Kidney (tissue), 14 donors: Measurements from ENCODE around the gene ADGRA1. TPM values are rescaled to one million over a fixed set of nuclear protein-coding genes. Genes with fewer than 3 reads are reported as not detected.

ENCODE experiments used
- DNase-seq, 5 donors: peaks; one replicate each; pipeline ENCODE4 v3.0.0-alpha.2; 2013 to 2020
- FAIRE-seq: peaks from 2 replicates; lab custom pipeline; 2012; peaks lifted over from hg19 to GRCh38; lab: Jason Lieb, UNC
- H3K27ac ChIP-seq, 2 donors: one replicate each; pipeline ENCODE4 v1.7.0; 2013; ENCODE audit warnings: low read depth in 2 of 2, low read length in 2 of 2, inconsistent platforms in 1 of 2
- H3K27me3 ChIP-seq: one replicate; pipeline ENCODE4 v1.7.1; 2013; ENCODE audit warnings: low read length, inconsistent platforms; ENCODE audit not compliant: control insufficient read depth, insufficient read depth
- H3K36me3 ChIP-seq, 3 donors: one replicate each; pipeline versions ENCODE4 v1.7.0 to v1.7.1; 2013; ENCODE audit warnings: low read length in 3 of 3, control low read depth in 1 of 3, inconsistent platforms in 1 of 3; ENCODE audit not compliant: insufficient read depth in 3 of 3, control insufficient read depth in 2 of 3
- H3K4me1 ChIP-seq, 3 donors: one replicate each; pipeline versions ENCODE4 v1.7.0 to v1.7.1; 2013; ENCODE audit warnings: low read length in 3 of 3, inconsistent platforms in 1 of 3, low read depth in 1 of 3; ENCODE audit not compliant: control insufficient read depth in 2 of 3, insufficient read depth in 2 of 3
- H3K4me3 ChIP-seq, 3 donors: one replicate each; pipeline versions ENCODE4 v1.7.0 to v1.8.1; 2013; ENCODE audit warnings: low read length in 3 of 3, control low read depth in 1 of 3, inconsistent platforms in 1 of 3
- H3K9ac ChIP-seq, 3 donors: one replicate each; pipeline versions ENCODE4 v1.7.0 to v1.7.1; 2013; ENCODE audit warnings: low read length in 3 of 3, control low read depth in 1 of 3, inconsistent platforms in 1 of 3
- H3K9me3 ChIP-seq, 3 donors: one replicate each; pipeline versions ENCODE4 v1.7.0 to v1.7.1; 2013; ENCODE audit warnings: low read length in 3 of 3, control low read depth in 1 of 3, inconsistent platforms in 1 of 3; ENCODE audit not compliant: control insufficient read depth in 2 of 3, insufficient read depth in 1 of 3
- CTCF ChIP-seq: IDR thresholded peaks from 3 replicates; pipeline ENCODE4 v1.5.1; 2012; ENCODE audit warnings: mild to moderate bottlenecking, moderate library complexity, borderline replicate concordance; ENCODE audit not compliant: insufficient read depth; ENCODE audit errors: extremely low read depth
- intact Hi-C: fragments of 100-400 bp; cut with DNase I; formaldehyde crosslinking; loops from one replicate; pipeline ENCODE4 v1.11.1; 2022
- polyA plus RNA-seq: library from polyadenylated mRNA; stranded (reverse); fragments of 350-450 nt; fragmentation: Illumina TruSeq; extraction: RNeasy Lipid Tissue Mini Kit (QIAGEN cat#74804); gene quantifications from one replicate; pipeline ENCODE4 v1.2.3, GENCODE V29; 2014; ENCODE audit warnings: low read depth, low replicate concordance; ENCODE audit not compliant: insufficient read depth
- total RNA-seq: library from RNA; stranded (reverse); fragmentation: NEBNext Ultra II Directional; extraction: Animal tissue kit (Norgen Biotek cat#: 25700); gene quantifications from one replicate; pipeline ENCODE4 v1.2.1, GENCODE V29; 2021
- donor health status: control.
- donor health status: control.
- donor health status: control.
- donor health status: control.
- donor health status: control.
- donor health status: DM: yes; HTN: yes; CAD: no.
- donor health status: Normal renal cell carcinoma (clear cell type).

ADGRA1 gene
- total and polyA plus RNA-seq, 2 donors from 2014 or later: 0.91 to 1.1 TPM

GRCh38 chr10:133056651-133057178 is 31.0 kb upstream of the ADGRA1 start:
- FAIRE-seq (no peak), DNase-seq (no peak)
- Histone ChIP-seq H3K9me3 (peaks cover 0 to 5% (median 0%) of the 10 kb centered on the region in 3 donors), H3K9ac (no peak overlapping the region), H3K36me3 (no peaks in the 10 kb centered on the region), H3K27me3 (no peaks in the 10 kb centered on the region), H3K4me3 (no peak overlapping the region), H3K4me1 (no peaks in the 10 kb centered on the region), H3K27ac (no peak overlapping the region)
- no peak for TF ChIP-seq CTCF
- intact Hi-C loops: no loop called here

GRCh38 chr10:133058331-133059092 is 29.2 kb upstream of the ADGRA1 start:
- no peak overlapping the region for H3K27ac ChIP-seq
- H3K36me3 ChIP-seq: no peaks in the 10 kb centered on the region
- no peaks in the 10 kb centered on the region for H3K27me3 ChIP-seq
- DNase-seq: no peak
- no peak for TF ChIP-seq CTCF
- no peaks in the 10 kb centered on the region for H3K4me1 ChIP-seq
- intact Hi-C loops: no loop called here
- H3K9me3 ChIP-seq: peaks cover 0 to 5% (median 0%) of the 10 kb centered on the region in 3 donors
- no peak overlapping the region for H3K9ac ChIP-seq
- H3K4me3 ChIP-seq: no peak overlapping the region
- FAIRE-seq: no peak

GRCh38 chr10:133059093-133059470 is 28.6 kb upstream of the ADGRA1 start:
- no peak for FAIRE-seq
- H3K27me3 ChIP-seq: no peaks in the 10 kb centered on the region

More at GRCh38 chr10:133059093-133059470, 28.6 kb upstream of the ADGRA1 start:
- Histone ChIP-seq H3K4me3 (no peak overlapping the region), H3K4me1 (no peaks in the 10 kb centered on the region), H3K9ac (no peak overlapping the region), H3K9me3 (peaks cover 0 to 5% (median 0%) of the 10 kb centered on the region in 3 donors), H3K27ac (no peak overlapping the region), H3K36me3 (no peaks in the 10 kb centered on the region)
- intact Hi-C loops: no loop called here
- no peak for TF ChIP-seq CTCF
- no peak for DNase-seq
